ENCODE measurements around the gene NR2F6. TPM values are rescaled to one million over a fixed set of nuclear protein-coding genes. Genes with fewer than 3 reads are reported as not detected.
A peak's percentile ranks its signal among the peaks of the same experiment; 100 is the strongest.

Gene NR2F6
- total and polyA plus RNA-seq, 2 donors (not counting 1 experiment from before 2014, with no cell fraction given) = 2.0 to 4.9 TPM

- Histone ChIP-seq H3K36me3 (replicated peaks in 1 of 2; ENCODE audit: control extremely low read depth in 1 of 2, control insufficient read depth in 1 of 2, extremely low read depth in 1 of 2, insufficient read depth in 2 of 2, low read length in 1 of 2) (no peaks in the 10 kb centered on the region), H3K4me1 (ENCODE audit: control insufficient read depth in 2 of 2, insufficient read depth in 2 of 2, low read length in 2 of 2) (peaks cover 0 to 10% of the 10 kb centered on the region in 2 donors), H2AFZ (ENCODE audit: insufficient read depth, low read depth, low read length, poor library complexity, severe bottlenecking) (no peak overlapping the region), H3K27ac (ENCODE audit: low read length in 2 of 2) (no peak overlapping the region), H3K79me2 (ENCODE audit: control insufficient read depth, insufficient read depth, low read length) (no peaks in the 10 kb centered on the region), H4K20me1 (ENCODE audit: control insufficient read depth, insufficient read depth, low read length, poor library complexity, severe bottlenecking) (no peaks in the 10 kb centered on the region), H3K27me3 (replicated peaks in 1 of 4; ENCODE audit: control extremely low read depth in 1 of 4, control insufficient read depth in 3 of 4, insufficient read depth in 4 of 4, low read length in 3 of 4) (no peaks in the 10 kb centered on the region), H3K9me3 (ENCODE audit: control extremely low read depth in 1 of 3, control insufficient read depth in 2 of 3, insufficient read depth in 1 of 3, low read length in 2 of 3) (peaks cover 0 to 20% (median 6%) of the 10 kb centered on the region in 3 donors), H3K4me2 (replicated peaks; ENCODE audit: low read depth, low read length, poor library complexity, severe bottlenecking) (no peak overlapping the region), H3K9ac (ENCODE audit: low read length) (no peak overlapping the region), H3K4me3 (ENCODE audit: control extremely low read depth in 1 of 5, extremely low read depth in 1 of 5, insufficient read depth in 1 of 5, low read depth in 2 of 5, low read length in 4 of 5) (no peak overlapping the region)
- ChIA-PET POLR2A (interaction anchor here (0.6 to 1.3 kb wide), 3 partner anchors 46 to 548 kb away, joined by 5 to 6 read pairs (median 5); partner anchors contain the start of gene USE1), CTCF (interaction anchor here (0.7 to 4.8 kb wide), 15 partner anchors 10 to 844 kb away, joined by 3 to 46 read pairs (median 6); partner anchors contain the start of genes ABHD8, ANKLE1, MRPL34 and MYO9B)
- TF ChIP-seq CTCF (IDR thresholded peaks at IDR 0.05) = peak; percentile 91
- TF ChIP-seq EZH2 (IDR thresholded peaks at IDR 0.05; ENCODE audit: borderline replicate concordance, insufficient read depth, low read depth, low read length, poor library complexity, severe bottlenecking) = no peak
- ATAC-seq (ENCODE audit: low read depth) = peak; percentile 99
- no peaks in the 10 kb centered on the region for H3K27me3 Mint-ChIP-seq
- no peaks in the 10 kb centered on the region for H3K9me3 Mint-ChIP-seq (ENCODE audit: insufficient read depth)
- WGBS (ENCODE audit: insufficient coverage) = 29% methylated on average over 14 of the region's 15 CpGs
- intact Hi-C loops (cut with micrococcal nuclease) = loop anchor here (1.0 kb wide), 4 partner anchors 15 to 194 kb away; no protein-coding TSS in a partner anchor
- H3K4me3 Mint-ChIP-seq = no peak overlapping the region
- no peak overlapping the region for H3K27ac Mint-ChIP-seq
- peaks cover 10% of the 10 kb centered on the region for H3K4me1 Mint-ChIP-seq
- DNase-seq = peak; percentile 89
These were observed 15.2 kb upstream of the NR2F6 start for GRCh38 chr19:17260842-17261325.

- TF ChIP-seq EZH2 (IDR thresholded peaks at IDR 0.05; ENCODE audit: borderline replicate concordance, insufficient read depth, low read depth, low read length, poor library complexity, severe bottlenecking) = no peak
- no peak for TF ChIP-seq CTCF (IDR thresholded peaks at IDR 0.05)
- Histone ChIP-seq H3K79me2 (ENCODE audit: control insufficient read depth, insufficient read depth, low read length) (no peaks in the 10 kb centered on the region), H3K27me3 (replicated peaks in 1 of 4; ENCODE audit: control extremely low read depth in 1 of 4, control insufficient read depth in 3 of 4, insufficient read depth in 4 of 4, low read length in 3 of 4) (no peaks in the 10 kb centered on the region), H4K20me1 (ENCODE audit: control insufficient read depth, insufficient read depth, low read length, poor library complexity, severe bottlenecking) (no peaks in the 10 kb centered on the region), H2AFZ (ENCODE audit: insufficient read depth, low read depth, low read length, poor library complexity, severe bottlenecking) (no peak overlapping the region), H3K4me1 (ENCODE audit: control insufficient read depth in 2 of 2, insufficient read depth in 2 of 2, low read length in 2 of 2) (peaks cover 0 to 10% of the 10 kb centered on the region in 2 donors), H3K27ac (ENCODE audit: low read length in 2 of 2) (no peak overlapping the region), H3K4me3 (ENCODE audit: control extremely low read depth in 1 of 5, extremely low read depth in 1 of 5, insufficient read depth in 1 of 5, low read depth in 2 of 5, low read length in 4 of 5) (no peak overlapping the region), H3K9me3 (ENCODE audit: control extremely low read depth in 1 of 3, control insufficient read depth in 2 of 3, insufficient read depth in 1 of 3, low read length in 2 of 3) (peaks cover 0 to 20% (median 6%) of the 10 kb centered on the region in 3 donors), H3K9ac (ENCODE audit: low read length) (no peak overlapping the region), H3K36me3 (replicated peaks in 1 of 2; ENCODE audit: control extremely low read depth in 1 of 2, control insufficient read depth in 1 of 2, extremely low read depth in 1 of 2, insufficient read depth in 2 of 2, low read length in 1 of 2) (no peaks in the 10 kb centered on the region), H3K4me2 (replicated peaks; ENCODE audit: low read depth, low read length, poor library complexity, severe bottlenecking) (no peak overlapping the region)
- Mint-ChIP-seq H3K9me3 (ENCODE audit: insufficient read depth) (no peaks in the 10 kb centered on the region), H3K27ac (no peak overlapping the region), H3K4me1 (peaks cover 10% of the 10 kb centered on the region), H3K27me3 (no peaks in the 10 kb centered on the region), H3K4me3 (no peak overlapping the region)
- ATAC-seq (ENCODE audit: low read depth) = no peak
- no peak for DNase-seq
- ChIA-PET CTCF (interaction anchor here (0.7 to 4.8 kb wide), 16 partner anchors 8 to 184 kb away, joined by 3 to 46 read pairs (median 6); partner anchors contain the start of genes ANKLE1, BABAM1, MRPL34 and MYO9B), POLR2A (interaction anchor here (1.3 kb wide), 1 partner anchor 45 kb away, joined by 5 read pairs; the partner anchor contains the start of gene USE1)
- no CpG with 5 or more reads among the region's 1 CpG for WGBS (ENCODE audit: insufficient coverage)
- intact Hi-C loops (cut with micrococcal nuclease) = loop anchor here (1.0 kb wide), 1 partner anchor 14 kb away; no protein-coding TSS in a partner anchor
These were observed 14.2 kb upstream of the NR2F6 start for GRCh38 chr19:17259934-17260333.

All from B cell (primary cell).